HepG2 (cell line): ENCODE data around the gene TCTA. TPM values are rescaled to one million over a fixed set of nuclear protein-coding genes. Genes with fewer than 3 reads are reported as not detected.

Experiments
- BCL6 ChIP-seq: IDR thresholded peaks from 2 replicates; pipeline ENCODE4 v1.6.1; 2016; ENCODE audit warnings: missing genetic modification reagents, missing compliant biosample characterization
- BCLAF1 ChIP-seq: fragments of 450-650 bp; IDR thresholded peaks from 2 replicates; pipeline ENCODE4 v1.6.1; 2017; ENCODE audit warnings: mild to moderate bottlenecking
- CENPT ChIP-seq: sonication (generic); formaldehyde crosslinking; IDR thresholded peaks from 2 replicates; pipeline ENCODE4 v1.8.0; 2022; ENCODE audit warnings: low read depth, mild to moderate bottlenecking, moderate library complexity, missing genetic modification reagents
- E2F1 ChIP-seq: sonication (generic); formaldehyde crosslinking; IDR thresholded peaks from 2 replicates; pipeline ENCODE4 v1.5.0; 2020; ENCODE audit warnings: missing genetic modification reagents
- FOXK2 ChIP-seq: fragments of 450-650 bp; IDR thresholded peaks from 2 replicates; pipeline ENCODE4 v1.6.1; 2016
- FOXO1 ChIP-seq: sonication (generic); formaldehyde crosslinking; IDR thresholded peaks from 2 replicates; pipeline ENCODE4 v1.4.0; 2020; ENCODE audit warnings: missing genetic modification reagents
- HCFC1 ChIP-seq: fragments of 150-350 bp; IDR thresholded peaks from 2 replicates; pipeline ENCODE4 v1.6.1; 2014; ENCODE audit warnings: low read depth, low read length
- KDM6A ChIP-seq: IDR thresholded peaks from 2 replicates; pipeline ENCODE4 v1.6.1; 2016; ENCODE audit warnings: low read depth
- MAX ChIP-seq: IDR thresholded peaks from 2 replicates; pipeline ENCODE4 v1.6.1; 2012; ENCODE audit warnings: inconsistent platforms
- MYNN ChIP-seq: sonication (generic); formaldehyde crosslinking; IDR thresholded peaks from 2 replicates; pipeline ENCODE4 v1.4.0; 2020; ENCODE audit warnings: mild to moderate bottlenecking, low read depth, missing genetic modification reagents
- RFX1 ChIP-seq: fragments of 450-650 bp; IDR thresholded peaks from 2 replicates; pipeline ENCODE4 v1.6.1; 2017
- RORA ChIP-seq: sonication (generic); formaldehyde crosslinking; IDR thresholded peaks from 2 replicates; pipeline ENCODE4 v1.5.0; 2020; ENCODE audit warnings: mild to moderate bottlenecking, missing genetic modification reagents, moderate library complexity
- SMARCC2 ChIP-seq: fragments of 450-650 bp; IDR thresholded peaks from 2 replicates; pipeline ENCODE4 v1.6.1; 2017; ENCODE audit warnings: antibody characterized with exemption, mild to moderate bottlenecking
- ZBTB49 ChIP-seq: sonication (generic); formaldehyde crosslinking; IDR thresholded peaks from 2 replicates; pipeline ENCODE4 v1.4.0; 2020; ENCODE audit warnings: missing genetic modification reagents, borderline replicate concordance
- ZNF17 ChIP-seq: sonication (generic); formaldehyde crosslinking; IDR thresholded peaks from 2 replicates; pipeline ENCODE4 v1.5.0; 2020; ENCODE audit warnings: mild to moderate bottlenecking, missing genetic modification reagents
- ZNF253 ChIP-seq: sonication (generic); formaldehyde crosslinking; IDR thresholded peaks from 2 replicates; pipeline ENCODE4 v1.8.0; 2022; ENCODE audit warnings: mild to moderate bottlenecking, missing genetic modification reagents, borderline replicate concordance
- ZNF274 ChIP-seq: sonication (generic); formaldehyde crosslinking; IDR thresholded peaks from 2 replicates; pipeline ENCODE4 v1.5.1; 2020; ENCODE audit warnings: mild to moderate bottlenecking, missing genetic modification reagents
- ZNF337 ChIP-seq: sonication (generic); formaldehyde crosslinking; IDR thresholded peaks from 2 replicates; pipeline ENCODE4 v1.5.1; 2020; ENCODE audit warnings: missing genetic modification reagents, low read depth, mild to moderate bottlenecking, borderline replicate concordance
- ZNF672 ChIP-seq: sonication (generic); formaldehyde crosslinking; IDR thresholded peaks from 2 replicates; pipeline ENCODE4 v1.8.1; 2022; ENCODE audit warnings: missing genetic modification reagents
- ZNF691 ChIP-seq: sonication (generic); formaldehyde crosslinking; IDR thresholded peaks from 2 replicates; pipeline ENCODE4 v1.4.0; 2020; ENCODE audit warnings: missing genetic modification reagents, low read depth, mild to moderate bottlenecking, borderline replicate concordance
- polyA plus RNA-seq, 8 experiments: library from polyadenylated mRNA; depleted of rRNA in 3 of 8; stranded (reverse) in 7 of 8; unstranded in 1 of 8; fragments of >200 nt; fragmentation: Illumina TruSeq in 4 of 8; extraction: Trizol in 4 of 8; gene quantifications; 2 replicates each; pipeline versions ENCODE4 v1.2.1 to v1.2.3, GENCODE V29; 2011 to 2016; ENCODE audit warnings: low read depth in 4 of 8, missing spikeins in 1 of 8, mixed read lengths in 1 of 8; ENCODE audit not compliant: insufficient read depth in 1 of 8
- total RNA-seq, 5 experiments: library from RNA; depleted of rRNA; stranded (reverse); fragments of >200 nt; fragmentation: Illumina TruSeq; extraction: Trizol; gene quantifications; 2 replicates each; pipeline ENCODE4 v1.2.3, GENCODE V29; 2016; ENCODE audit warnings: low read depth in 1 of 5

Gene TCTA
- total and polyA plus RNA-seq, 2 of the 13 experiments (the other 11 are each of a cell fraction or from before 2014, with no cell fraction given) = 8.3 to 13.2 TPM

- no peak for TF ChIP-seq ZBTB49 (CRISPR knock-in tag)
- no peak for TF ChIP-seq FOXK2
- 0 out of 2 replicates have a peak, but pooled peaks have one; percentile 16 for TF ChIP-seq MAX
- no peak for TF ChIP-seq MYNN (CRISPR knock-in tag)
- no peak for TF ChIP-seq ZNF253 (CRISPR knock-in tag)
- no peak for TF ChIP-seq CENPT (CRISPR knock-in tag)
- TF ChIP-seq RFX1 = no peak
- TF ChIP-seq ZNF691 (CRISPR knock-in tag) = no peak
- no peak for TF ChIP-seq BCL6 (CRISPR knock-in tag)
- no peak for TF ChIP-seq E2F1 (CRISPR knock-in tag)
- TF ChIP-seq SMARCC2 = no peak
- no peak for TF ChIP-seq ZNF672 (CRISPR knock-in tag)
- TF ChIP-seq BCLAF1 = no peak
- no peak for TF ChIP-seq RORA (CRISPR knock-in tag)
- TF ChIP-seq ZNF337 (CRISPR knock-in tag) = 0 out of 2 replicates have a peak, but pooled peaks have one; percentile 43
- no peak for TF ChIP-seq FOXO1
- no peak for TF ChIP-seq ZNF274
- no peak for TF ChIP-seq KDM6A
- TF ChIP-seq HCFC1 = no peak
- no peak for TF ChIP-seq ZNF17 (CRISPR knock-in tag)
Observed at GRCh38 chr3:49465270-49466034, 53.2 kb downstream of the TCTA start (continued).
